Sigmoid colon (tissue), 7 donors: ENCODE measurements around the gene FAM50A. TPM values are rescaled to one million over a fixed set of nuclear protein-coding genes. Genes with fewer than 3 reads are reported as not detected.

Experiments
- DNase-seq: peaks from one replicate; pipeline ENCODE4 v3.0.0-alpha.2; 2019
- H3K27ac ChIP-seq, 4 donors: fragments of 200-600 bp; sonication (generic); one replicate each; pipeline ENCODE4 v1.5.1; 2016 to 2019; ENCODE audit warnings: mild to moderate bottlenecking in 1 of 4
- H3K27me3 ChIP-seq, 3 donors: fragments of 200-600 bp; sonication (generic); one replicate each; pipeline ENCODE4 v1.5.1; 2019; ENCODE audit warnings: mild to moderate bottlenecking in 1 of 3
- H3K36me3 ChIP-seq, 4 donors: fragments of 200-600 bp; sonication (generic); one replicate each; pipeline ENCODE4 v1.5.1; 2016 to 2019
- H3K4me1 ChIP-seq, 4 donors: fragments of 200-600 bp; sonication (generic); one replicate each; pipeline ENCODE4 v1.5.1; 2017 to 2019
- H3K4me3 ChIP-seq, 4 donors: fragments of 200-600 bp; sonication (generic); one replicate each; pipeline ENCODE4 v1.5.1; 2017 to 2019; ENCODE audit warnings: mild to moderate bottlenecking in 2 of 4, moderate library complexity in 1 of 4
- H3K9me3 ChIP-seq, 4 donors: fragments of 200-600 bp in 3 of 4; sonication (generic) in 3 of 4; one replicate each; pipeline versions ENCODE4 v1.5.1 to v1.6.1; 2013 to 2019
- CTCF ChIP-seq, 4 experiments: fragments of 450-650 bp in 3 of 4; fragments of 200-600 bp in 1 of 4; IDR thresholded peaks; one replicate each; pipeline ENCODE4 v1.5.1; 2016 to 2019; ENCODE audit warnings: antibody characterized with exemption in 4 of 4, mild to moderate bottlenecking in 3 of 4, moderate library complexity in 2 of 4
- EP300 ChIP-seq, 4 donors: sonication (generic); formaldehyde crosslinking; IDR thresholded peaks; one replicate each; pipeline ENCODE4 v1.6.1; 2017; ENCODE audit warnings: antibody characterized with exemption in 4 of 4
- POLR2A ChIP-seq, 2 donors: fragments of 450-650 bp; IDR thresholded peaks; one replicate each; pipeline ENCODE4 v1.6.1; 2016; ENCODE audit warnings: antibody characterized with exemption in 2 of 2, mild to moderate bottlenecking in 2 of 2, moderate library complexity in 2 of 2
- POLR2AphosphoS5 ChIP-seq, 4 donors: sonication (generic); formaldehyde crosslinking; IDR thresholded peaks; one replicate each; pipeline ENCODE4 v1.6.1; 2017; ENCODE audit warnings: antibody characterized with exemption in 4 of 4
- WGBS, 2 donors: extraction: QIAGEN DNeasy Blood & Tissue Kit; methylation state at CpG; one replicate each; pipeline ENCODE4 v1.1.7; 2013; 5-methylcytosine and 5-hydroxymethylcytosine counted together
- intact Hi-C: fragments of 100-400 bp; cut with DNase I; formaldehyde crosslinking; loops from one replicate; pipeline ENCODE4 v1.15.1; 2023
- polyA plus RNA-seq, 3 donors: library from polyadenylated mRNA; stranded (reverse); fragments of 200-250 nt; gene quantifications; one replicate each; pipeline ENCODE4 v1.2.3, GENCODE V29; 2013
- total RNA-seq, 4 donors: library from RNA; depleted of rRNA; stranded (reverse); fragments of >200 nt; gene quantifications; one replicate each; pipeline ENCODE4 v1.1.0, GENCODE V29; 2016
- donor health status: healthy with polysubstance abuse.
- donor health status: Bipolar disorder and iron deficiency.
- donor health status: healthy.

The FAM50A gene
- total and polyA plus RNA-seq, 7 donors, result 40.5 to 85.1 (median 61.9) TPM

- intact Hi-C loops, result no loop called here
- 67 to 88% methylated on average over 23 of the region's 23 CpGs for WGBS, 2 donors
- Histone ChIP-seq H3K27me3 (no peaks in the 10 kb centered on the region), H3K9me3 (no peaks in the 10 kb centered on the region), H3K27ac (no peak overlapping the region), H3K4me3 (no peak overlapping the region), H3K36me3 (peaks cover 0 to 25% (median 12%) of the 10 kb centered on the region in 4 donors), H3K4me1 (no peaks in the 10 kb centered on the region)
- DNase-seq, result no peak
- no peak for TF ChIP-seq EP300 (IDR thresholded peaks at IDR 0.05)
- TF ChIP-seq CTCF (IDR thresholded peaks at IDR 0.05), result no peak
- no peak for TF ChIP-seq POLR2A (IDR thresholded peaks at IDR 0.05)
- TF ChIP-seq POLR2AphosphoS5 (IDR thresholded peaks at IDR 0.05), result no peak
Observed at GRCh38 chrX:154471839-154472684, 28.1 kb downstream of the FAM50A start.

GRCh38 chrX:154472685-154473632 lies 29.0 kb downstream of the FAM50A start:
- no peak for DNase-seq
- TF ChIP-seq POLR2A (IDR thresholded peaks at IDR 0.05), result no peak
- TF ChIP-seq EP300 (IDR thresholded peaks at IDR 0.05), result no peak
- TF ChIP-seq CTCF (IDR thresholded peaks at IDR 0.05), result no peak
- TF ChIP-seq POLR2AphosphoS5 (IDR thresholded peaks at IDR 0.05), result no peak
- Histone ChIP-seq H3K36me3 (peaks cover 0 to 20% (median 10%) of the 10 kb centered on the region in 4 donors), H3K27ac (no peak overlapping the region), H3K4me1 (peaks cover 0 to 2% (median under 1%) of the 10 kb centered on the region in 4 donors), H3K9me3 (no peaks in the 10 kb centered on the region), H3K27me3 (no peaks in the 10 kb centered on the region), H3K4me3 (no peak overlapping the region)
- WGBS, 2 donors, result 62 to 78% methylated on average over 28 of the region's 28 CpGs
- intact Hi-C loops, result no loop called here

- no peaks in the 10 kb centered on the region for H3K27me3 ChIP-seq
- WGBS, 2 donors, result 90 to 93% methylated on average over 7 of the region's 7 CpGs
- H3K9me3 ChIP-seq, result no peaks in the 10 kb centered on the region
- peaks cover 0 to 8% (median 2%) of the 10 kb centered on the region in 4 donors for H3K4me1 ChIP-seq
- H3K27ac ChIP-seq, result no peak overlapping the region
- no peak for DNase-seq
- TF ChIP-seq POLR2AphosphoS5 (IDR thresholded peaks at IDR 0.05), result no peak
- TF ChIP-seq EP300 (IDR thresholded peaks at IDR 0.05), result no peak
- TF ChIP-seq CTCF (IDR thresholded peaks at IDR 0.05), result no peak
- no peak for TF ChIP-seq POLR2A (IDR thresholded peaks at IDR 0.05)
- intact Hi-C loops, result no loop called here
- H3K36me3 ChIP-seq, result peaks cover 0 to 14% (median 6%) of the 10 kb centered on the region in 4 donors
- H3K4me3 ChIP-seq, result no peak overlapping the region
Observed at GRCh38 chrX:154473683-154474082, 29.7 kb downstream of the FAM50A start.

GRCh38 chrX:154476821-154477220 lies 32.9 kb downstream of the FAM50A start:
- 87 to 88% methylated on average over 8 of the region's 8 CpGs for WGBS, 2 donors
- no peak overlapping the region for H3K4me3 ChIP-seq
- TF ChIP-seq EP300 (IDR thresholded peaks at IDR 0.05), result no peak
- TF ChIP-seq POLR2AphosphoS5 (IDR thresholded peaks at IDR 0.05), result no peak
- TF ChIP-seq POLR2A (IDR thresholded peaks at IDR 0.05), result no peak
- no peak for TF ChIP-seq CTCF (IDR thresholded peaks at IDR 0.05)
- H3K4me1 ChIP-seq, result peaks cover 0 to 13% (median 5%) of the 10 kb centered on the region in 4 donors
- no peaks in the 10 kb centered on the region for H3K9me3 ChIP-seq
- no peaks in the 10 kb centered on the region for H3K36me3 ChIP-seq
- DNase-seq, result no peak
- intact Hi-C loops, result loop anchor here (2.0 to 5.0 kb wide), 3 partner anchors 18 to 65 kb away; partner anchors contain the start of genes FAM3A, PLXNA3 and TAFAZZIN
- H3K27ac ChIP-seq, result no peak overlapping the region
- H3K27me3 ChIP-seq, result no peaks in the 10 kb centered on the region
